NCI-H1694 (cell line): Measurements from ENCODE around the gene SATB2.

Experiments used
- DNase-seq: peaks from one replicate; lab custom pipeline; 2025; lab: John Stamatoyannopoulos, UW

Gene SATB2

GRCh38 chr2:199465988-199466691, 8.4 kb upstream of the SATB2 start:
- no peak for DNase-seq

DNA sequence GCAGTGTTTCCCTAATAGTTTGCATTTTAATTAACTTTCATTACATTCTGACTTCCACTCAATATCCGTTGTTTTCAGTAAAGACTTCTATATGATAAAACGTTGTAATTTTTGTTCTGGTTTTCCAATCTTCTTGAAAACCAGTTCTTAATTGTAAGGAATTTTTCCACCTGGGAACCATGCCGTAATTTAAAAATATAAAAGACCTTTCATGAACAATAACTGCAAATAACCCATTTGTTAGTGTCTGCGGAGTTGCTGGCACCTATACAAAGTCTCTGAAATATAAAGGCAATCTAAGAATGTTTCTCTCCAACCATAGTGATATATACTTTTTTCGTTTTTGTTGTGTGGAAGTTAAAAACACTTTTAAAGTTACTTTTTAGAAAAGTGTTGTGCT, 7.7 kb upstream of the SATB2 start:
- DNase-seq = no peak

DNA sequence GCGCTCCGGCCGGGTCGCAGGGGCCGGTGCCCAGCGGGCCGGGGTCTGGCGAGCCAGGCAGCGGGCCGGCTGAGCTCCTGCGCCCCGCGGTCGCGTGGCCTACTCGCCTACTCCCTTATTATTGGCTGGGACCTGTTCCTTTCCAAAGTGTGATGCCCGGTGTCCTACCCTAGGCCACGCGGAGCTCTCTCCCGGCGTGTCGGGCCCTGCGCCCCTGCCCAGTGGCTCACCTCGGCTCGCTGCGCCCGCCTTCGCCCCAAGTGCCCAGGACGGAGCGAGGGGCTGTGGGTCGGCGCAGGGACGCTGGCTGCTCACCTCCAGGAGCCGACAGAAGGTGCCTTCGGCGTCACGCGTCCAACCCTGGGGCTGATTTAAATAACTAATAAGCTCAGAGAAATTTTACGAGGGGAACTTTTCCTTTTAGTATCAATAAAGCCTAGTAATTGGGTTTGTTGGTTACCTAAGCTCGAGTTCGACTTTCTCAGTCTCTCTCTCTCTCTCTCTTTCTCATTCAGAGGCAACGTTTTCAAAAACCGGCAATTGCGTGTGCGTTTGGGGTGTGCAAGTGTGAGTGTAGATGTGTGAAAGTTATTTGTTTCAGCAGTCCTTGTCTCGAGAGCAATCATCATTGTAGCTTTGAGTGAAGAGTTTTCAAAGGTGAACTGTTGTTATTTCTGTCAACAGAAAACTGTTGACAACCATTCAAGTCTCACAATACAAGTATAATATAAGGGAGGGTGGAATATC, 7.0 kb upstream of the SATB2 start:
- DNase-seq = no peak

DNA sequence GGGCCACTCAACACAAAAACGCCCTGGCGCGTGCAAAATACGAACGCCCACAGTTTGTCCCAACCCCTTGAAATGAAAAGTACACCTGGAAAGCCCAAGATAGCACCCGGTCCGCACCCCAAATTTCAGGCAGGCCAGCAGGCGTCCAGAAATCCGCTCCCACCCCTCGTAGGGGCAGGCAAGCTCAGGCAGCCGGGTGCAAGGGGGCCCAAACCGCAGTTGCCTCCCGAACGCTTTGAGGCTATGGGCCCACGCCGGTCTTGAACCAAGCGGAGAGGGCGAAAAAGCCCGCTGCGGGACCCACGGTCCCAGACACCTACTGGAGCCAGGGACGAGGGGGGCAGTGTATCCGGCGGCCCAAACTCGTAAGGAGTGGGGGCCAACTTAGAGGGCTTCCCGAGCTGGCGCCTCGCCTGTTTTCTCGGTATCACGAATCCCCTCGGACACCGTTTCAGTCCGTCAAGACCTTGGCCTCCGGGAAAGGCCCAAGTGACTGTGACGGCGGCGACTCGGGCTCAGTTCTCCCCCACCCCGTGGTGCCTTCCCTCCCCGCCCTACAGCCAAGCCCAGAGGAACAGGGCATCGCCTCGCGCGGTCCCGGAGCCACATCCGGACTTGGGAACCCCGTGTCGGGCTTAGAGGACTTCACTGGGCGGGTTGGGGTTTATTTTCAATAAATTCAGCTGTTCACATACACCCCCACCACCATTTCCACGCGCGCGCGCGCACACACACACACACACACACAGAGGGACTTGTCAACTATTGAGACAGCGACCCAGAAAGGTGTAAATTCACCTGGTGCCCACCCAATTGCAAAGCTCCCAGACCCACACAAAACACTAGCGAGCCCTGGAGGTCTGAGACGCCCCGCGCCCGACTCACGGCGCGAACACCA, 6.2 kb upstream of the SATB2 start:
- DNase-seq = no peak

- peak; percentile 25 for DNase-seq
Measured at GRCh38 chr2:199462956-199463692, 5.4 kb upstream of the SATB2 start.

- DNase-seq = no peak
Measured at GRCh38 chr2:199462347-199462955, 4.7 kb upstream of the SATB2 start.

- DNase-seq = no peak
Measured at GRCh38 chr2:199461711-199462346, 4.1 kb upstream of the SATB2 start.

- no peak for DNase-seq
Measured at GRCh38 chr2:199460846-199461710, 3.3 kb upstream of the SATB2 start.

GRCh38 chr2:199460101-199460671, 2.4 kb upstream of the SATB2 start:
- no peak for DNase-seq

GRCh38 chr2:199459286-199460100, 1.8 kb upstream of the SATB2 start:
- peak; percentile 81 for DNase-seq

GRCh38 chr2:199458806-199459285, 1.1 kb upstream of the SATB2 start:
- no peak for DNase-seq

DNA sequence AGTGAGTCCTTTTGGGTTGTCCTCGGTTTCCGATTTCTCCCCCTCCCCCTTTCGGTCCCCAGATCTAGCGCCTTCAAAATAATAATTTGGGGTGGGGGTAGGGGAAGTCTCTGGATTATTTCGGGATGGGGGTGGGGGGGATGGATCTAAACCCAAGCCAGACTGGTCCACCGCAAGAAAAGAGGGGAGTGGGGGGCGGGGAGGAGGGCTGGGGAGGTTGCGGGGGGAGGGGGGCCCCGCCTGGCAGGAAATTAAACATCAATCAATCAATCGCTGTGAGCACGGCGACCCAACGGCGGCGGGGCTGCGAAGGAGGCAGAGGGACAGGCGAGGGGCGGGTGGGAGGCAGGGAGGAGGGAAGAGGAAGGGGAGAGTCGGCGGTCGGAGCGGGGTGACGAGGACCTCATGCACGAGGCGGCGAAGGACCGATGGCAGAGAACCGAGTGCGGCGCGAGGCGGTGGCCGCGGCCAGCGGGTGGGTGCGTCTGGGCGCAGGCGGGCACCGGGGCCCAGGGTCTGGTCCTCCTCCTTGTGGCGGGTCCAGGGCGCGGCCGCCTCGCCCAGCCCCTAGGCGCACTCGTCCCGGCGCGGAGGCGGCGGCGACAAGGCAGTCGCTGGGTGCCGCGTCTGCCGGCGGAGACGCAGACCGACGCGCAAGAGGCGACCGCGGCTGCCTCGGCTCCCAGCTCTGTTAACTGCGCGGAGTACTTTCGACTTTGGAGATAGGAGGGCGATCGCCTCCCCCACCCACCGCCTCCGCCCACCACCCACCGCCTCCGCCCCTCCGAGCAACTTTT, 468 bp upstream of the SATB2 start:
- peak; percentile 36 for DNase-seq

GRCh38 chr2:199456383-199457146, 1.2 kb downstream of the SATB2 start:
- DNase-seq = no peak

DNA sequence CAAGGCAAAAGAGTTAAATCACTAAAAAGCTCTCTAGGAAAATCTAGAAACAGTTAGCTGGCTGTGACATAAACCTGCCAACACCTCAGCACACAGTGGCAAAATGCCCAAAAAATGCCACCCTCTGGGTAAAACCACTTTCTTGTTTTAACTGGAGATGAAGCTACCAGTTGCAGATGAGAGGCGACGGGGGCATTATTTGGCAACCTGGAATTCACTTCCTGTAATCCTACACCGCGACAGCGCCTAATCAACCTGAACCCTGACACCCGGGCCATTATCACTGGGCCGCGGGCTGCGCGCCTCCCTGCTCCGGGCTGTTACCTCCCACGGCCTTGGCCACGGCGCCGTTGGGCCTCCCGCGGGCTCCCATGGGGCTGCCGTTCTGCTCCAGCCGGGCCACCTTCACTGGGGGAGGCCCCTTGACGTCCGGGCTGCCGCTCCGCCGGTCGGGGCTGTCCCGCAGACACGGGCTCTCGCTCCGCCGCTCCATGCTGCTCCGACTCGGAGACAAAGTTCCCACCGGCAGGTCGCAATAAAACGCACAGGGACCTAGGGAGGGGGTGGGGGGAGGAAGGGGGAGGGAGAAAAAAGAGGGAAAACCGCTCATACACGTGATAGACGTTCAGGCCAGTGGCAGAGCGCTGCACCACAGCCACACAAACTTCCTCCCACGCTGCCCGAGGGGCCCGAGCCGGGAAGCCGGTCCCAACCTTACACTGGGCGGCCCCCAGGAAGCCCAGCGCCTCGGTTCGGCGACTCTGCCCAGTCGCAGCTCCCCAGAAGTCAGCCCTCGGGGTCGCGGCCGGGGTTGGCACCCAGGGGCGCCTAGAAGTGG, 2.0 kb downstream of the SATB2 start:
- DNase-seq = peak; percentile 52

DNA sequence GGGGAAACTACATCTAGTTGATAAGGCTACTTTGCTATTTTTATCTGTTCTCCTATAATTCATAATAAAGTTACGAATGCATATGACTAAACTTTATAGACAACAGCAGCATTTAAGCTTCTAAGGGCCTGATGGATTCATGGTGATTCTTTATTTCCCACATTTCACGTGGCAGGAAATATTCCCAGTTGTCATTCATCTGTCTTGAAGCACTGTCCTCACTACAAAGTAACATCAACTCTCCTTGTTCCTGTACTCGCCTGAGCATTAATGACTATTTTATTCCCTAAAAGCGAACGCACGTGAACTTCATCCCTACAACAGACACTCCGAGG, 2.6 kb downstream of the SATB2 start:
- no peak for DNase-seq

DNA sequence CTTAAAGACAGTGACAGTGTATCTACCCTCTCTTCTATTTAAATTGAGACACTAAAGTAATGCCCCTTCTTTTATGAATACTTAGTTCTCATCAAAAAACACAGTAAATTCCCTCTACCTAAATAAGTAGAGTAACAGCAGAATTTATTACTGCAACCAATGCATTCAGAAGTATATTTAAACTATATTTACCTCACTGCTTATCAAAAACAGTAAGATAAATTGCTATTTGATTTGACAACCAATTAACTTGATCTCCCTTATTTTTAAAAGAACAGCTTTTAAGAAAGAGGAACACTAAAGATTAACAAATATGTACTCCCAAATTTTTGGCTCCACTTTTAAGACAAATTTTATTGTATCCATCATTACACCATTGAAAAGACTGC, 4.8 kb downstream of the SATB2 start:
- no peak for DNase-seq
